ENCODE measurements around the gene ARHGAP44. TPM values are rescaled to one million over a fixed set of nuclear protein-coding genes. Genes with fewer than 3 reads are reported as not detected.
A peak's percentile ranks its signal among the peaks of the same experiment; 100 is the strongest.

ARHGAP44 gene
- total and polyA plus RNA-seq, 2 of the 8 experiments (the other 6 are each of a cell fraction or from before 2014, with no cell fraction given): 6.2 to 22.2 TPM

GRCh38 chr17:12789075-12789480, 220 bp upstream of the ARHGAP44 start (continued):
- TF ChIP-seq RBBP5 (IDR thresholded peaks at IDR 0.05; ENCODE audit: borderline replicate concordance, low read depth, low read length) (no peak), KDM1A (IDR thresholded peaks at IDR 0.05; ENCODE audit: borderline replicate concordance, low read length) (no peak), GTF2F1 (IDR thresholded peaks at IDR 0.05; ENCODE audit: borderline replicate concordance, low read depth, low read length) (no peak), EGR1 (IDR thresholded peaks at IDR 0.05; ENCODE audit: borderline replicate concordance, low read depth, low read length) (0 out of 2 replicates have a peak, but pooled peaks have one; percentile 7), HDAC2 (IDR thresholded peaks at IDR 0.05; ENCODE audit: borderline replicate concordance in 1 of 2, low read depth in 2 of 2, low read length in 2 of 2) (no peak), MAX (IDR thresholded peaks at IDR 0.05) (no peak), PHF8 (conservative IDR thresholded peaks at IDR 0.05; ENCODE audit: low read depth, low read length) (no peak), YY1 (IDR thresholded peaks at IDR 0.05; ENCODE audit: low read depth, low read length) (no peak), FOSL1 (IDR thresholded peaks at IDR 0.05; ENCODE audit: insufficient read depth, low read depth, low read length) (no peak), CTBP2 (IDR thresholded peaks at IDR 0.05; ENCODE audit: borderline replicate concordance, insufficient read depth, insufficient read length, low read length) (no peak), SIX5 (IDR thresholded peaks at IDR 0.05; ENCODE audit: low read depth, low read length) (peak; percentile 59), TCF12 (IDR thresholded peaks at IDR 0.05; ENCODE audit: low read depth, low read length) (no peak), SP4 (IDR thresholded peaks at IDR 0.05; ENCODE audit: low read length) (no peak), POLR2A (IDR thresholded peaks at IDR 0.05; ENCODE audit: control extremely low read depth in 1 of 2, low read depth in 2 of 2, low read length in 2 of 2) (no peak), SRF (IDR thresholded peaks at IDR 0.05; ENCODE audit: low read depth, low read length) (no peak), RNF2 (IDR thresholded peaks at IDR 0.05; ENCODE audit: borderline replicate concordance, low read depth, low read length, missing control alignments, poor library complexity, severe bottlenecking) (no peak), EZH2 (IDR thresholded peaks at IDR 0.05; ENCODE audit: low read depth, low read length, severe bottlenecking) (no peak), RAD21 (IDR thresholded peaks at IDR 0.05 in 1 of 2, conservative IDR thresholded peaks at IDR 0.05 in 1 of 2; ENCODE audit: low read depth in 2 of 2, low read length in 2 of 2) (no peak), SIRT6 (IDR thresholded peaks at IDR 0.05; ENCODE audit: low read length) (no peak), CBX8 (IDR thresholded peaks at IDR 0.05; ENCODE audit: borderline replicate concordance, low read depth, low read length) (no peak), MAFK (IDR thresholded peaks at IDR 0.05; ENCODE audit: low read depth, low read length) (no peak), ZNF274 (IDR thresholded peaks at IDR 0.05; ENCODE audit: borderline replicate concordance, extremely low read depth, low read length) (no peak), TBP (IDR thresholded peaks at IDR 0.05; ENCODE audit: low read depth, low read length) (no peak), NANOG (IDR thresholded peaks at IDR 0.05; ENCODE audit: insufficient read depth, low read depth, low read length, poor library complexity, severe bottlenecking) (no peak), BRCA1 (IDR thresholded peaks at IDR 0.05; ENCODE audit: low read depth, low read length) (no peak), TEAD4 (IDR thresholded peaks at IDR 0.05; ENCODE audit: low read depth, low read length) (no peak)

Data from H1 (cell line).